ENCODE measurements around the gene NAV2. TPM values are rescaled to one million over a fixed set of nuclear protein-coding genes. Genes with fewer than 3 reads are reported as not detected.

Gene NAV2
- total RNA-seq, 1 experiment from 2014 or later: 63.5 TPM

DNA sequence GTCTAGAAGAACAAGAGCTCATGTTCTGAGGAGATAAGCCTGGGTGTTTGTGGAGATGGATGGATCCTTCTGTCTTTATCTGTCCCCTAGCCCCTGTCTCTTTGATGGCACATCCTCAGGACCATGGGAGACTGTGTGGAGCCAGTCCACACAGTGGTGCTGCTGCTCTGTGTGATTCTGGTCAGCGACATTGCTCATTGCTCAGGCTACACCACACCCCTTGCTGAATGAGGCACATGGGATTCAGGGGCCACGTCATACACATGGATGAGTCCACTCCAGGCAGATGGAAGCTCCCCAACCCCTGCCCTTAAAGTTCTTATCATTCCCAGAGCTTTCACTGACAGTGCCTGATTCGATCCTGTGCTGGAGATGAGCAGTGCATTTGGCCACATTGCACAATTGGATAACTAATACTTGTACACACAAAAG is 222.2 kb downstream of the NAV2 start:
- Mint-ChIP-seq H3K36me3 (ENCODE audit: insufficient read depth, unreplicated experiment) (no peaks in the 10 kb centered on the region), H3K4me3 (ENCODE audit: unreplicated experiment) (no peak overlapping the region), H3K4me1 (ENCODE audit: low read depth, unreplicated experiment) (no peaks in the 10 kb centered on the region), H3K27me3 (ENCODE audit: insufficient read depth, unreplicated experiment) (no peaks in the 10 kb centered on the region), H3K9me3 (ENCODE audit: unreplicated experiment) (no peaks in the 10 kb centered on the region), H3K27ac (ENCODE audit: unreplicated experiment) (no peak overlapping the region)
- Histone ChIP-seq H3K36me3 (ENCODE audit: control insufficient read depth, insufficient read depth, low read length) (no peaks in the 10 kb centered on the region), H3K9me3 (no peaks in the 10 kb centered on the region), H3K4me1 (no peaks in the 10 kb centered on the region), H3K4me3 (ENCODE audit: low read depth, low read length) (no peak overlapping the region), H3K27me3 (replicated peaks; ENCODE audit: control insufficient read depth, insufficient read depth, low read length) (no peaks in the 10 kb centered on the region)
- BruUV-seq (replicated peaks): no TSS peak
- no peak for DNase-seq
- CTCF ChIA-PET: interaction anchor here (0.9 kb wide), 1 partner anchor 19 kb away, joined by 5 read pairs; no protein-coding TSS in a partner anchor
- TF ChIP-seq, protein P1, sequence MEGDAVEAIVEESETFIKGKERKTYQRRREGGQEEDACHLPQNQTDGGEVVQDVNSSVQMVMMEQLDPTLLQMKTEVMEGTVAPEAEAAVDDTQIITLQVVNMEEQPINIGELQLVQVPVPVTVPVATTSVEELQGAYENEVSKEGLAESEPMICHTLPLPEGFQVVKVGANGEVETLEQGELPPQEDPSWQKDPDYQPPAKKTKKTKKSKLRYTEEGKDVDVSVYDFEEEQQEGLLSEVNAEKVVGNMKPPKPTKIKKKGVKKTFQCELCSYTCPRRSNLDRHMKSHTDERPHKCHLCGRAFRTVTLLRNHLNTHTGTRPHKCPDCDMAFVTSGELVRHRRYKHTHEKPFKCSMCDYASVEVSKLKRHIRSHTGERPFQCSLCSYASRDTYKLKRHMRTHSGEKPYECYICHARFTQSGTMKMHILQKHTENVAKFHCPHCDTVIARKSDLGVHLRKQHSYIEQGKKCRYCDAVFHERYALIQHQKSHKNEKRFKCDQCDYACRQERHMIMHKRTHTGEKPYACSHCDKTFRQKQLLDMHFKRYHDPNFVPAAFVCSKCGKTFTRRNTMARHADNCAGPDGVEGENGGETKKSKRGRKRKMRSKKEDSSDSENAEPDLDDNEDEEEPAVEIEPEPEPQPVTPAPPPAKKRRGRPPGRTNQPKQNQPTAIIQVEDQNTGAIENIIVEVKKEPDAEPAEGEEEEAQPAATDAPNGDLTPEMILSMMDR (IDR thresholded peaks at IDR 0.05; ENCODE audit: insufficient read depth in 1 of 2, low read depth in 1 of 2, low read length in 1 of 2, severe bottlenecking in 1 of 2, unreplicated experiment in 1 of 2): no peak
- POLR2A ChIA-PET: no interaction called here
- intact Hi-C loops (cut with micrococcal nuclease; ENCODE audit: unreplicated experiment): no loop called here

DNA sequence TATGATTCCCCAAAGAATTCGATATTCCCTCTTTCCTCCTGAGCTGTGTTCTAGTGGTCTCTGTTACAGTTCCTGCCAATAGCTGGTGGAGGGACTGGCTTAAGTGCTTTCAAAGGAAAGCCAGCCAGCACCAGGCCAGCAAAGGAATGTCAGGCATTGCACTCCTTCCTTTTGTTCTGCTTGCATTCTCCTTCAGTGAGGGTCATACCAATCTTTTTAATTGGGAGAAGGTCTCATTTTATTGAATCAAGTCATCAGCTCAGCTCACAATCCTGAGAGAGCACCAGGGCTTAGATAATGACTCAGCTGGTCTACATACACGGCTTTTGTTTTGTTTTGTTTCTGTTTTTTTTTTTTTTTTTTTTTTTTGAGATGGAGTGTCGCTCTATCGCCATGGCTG is 222.9 kb downstream of the NAV2 start:
- Mint-ChIP-seq H3K27ac (ENCODE audit: unreplicated experiment) (no peak overlapping the region), H3K4me3 (ENCODE audit: unreplicated experiment) (no peak overlapping the region), H3K36me3 (ENCODE audit: insufficient read depth, unreplicated experiment) (no peaks in the 10 kb centered on the region), H3K4me1 (ENCODE audit: low read depth, unreplicated experiment) (no peaks in the 10 kb centered on the region), H3K9me3 (ENCODE audit: unreplicated experiment) (no peaks in the 10 kb centered on the region), H3K27me3 (ENCODE audit: insufficient read depth, unreplicated experiment) (no peaks in the 10 kb centered on the region)
- Histone ChIP-seq H3K9me3 (no peaks in the 10 kb centered on the region), H3K4me3 (ENCODE audit: low read depth, low read length) (no peak overlapping the region), H3K36me3 (ENCODE audit: control insufficient read depth, insufficient read depth, low read length) (no peaks in the 10 kb centered on the region), H3K4me1 (no peaks in the 10 kb centered on the region), H3K27me3 (replicated peaks; ENCODE audit: control insufficient read depth, insufficient read depth, low read length) (no peaks in the 10 kb centered on the region)
- no TSS peak for BruUV-seq (replicated peaks)
- POLR2A ChIA-PET: no interaction called here
- DNase-seq: no peak
- CTCF ChIA-PET: interaction anchor here (0.6 kb wide), 1 partner anchor 8 kb away, joined by 4 read pairs; no protein-coding TSS in a partner anchor
- TF ChIP-seq, protein P1 (IDR thresholded peaks at IDR 0.05; ENCODE audit: insufficient read depth in 1 of 2, low read depth in 1 of 2, low read length in 1 of 2, severe bottlenecking in 1 of 2, unreplicated experiment in 1 of 2): no peak
- intact Hi-C loops (cut with micrococcal nuclease; ENCODE audit: unreplicated experiment): no loop called here

DNA sequence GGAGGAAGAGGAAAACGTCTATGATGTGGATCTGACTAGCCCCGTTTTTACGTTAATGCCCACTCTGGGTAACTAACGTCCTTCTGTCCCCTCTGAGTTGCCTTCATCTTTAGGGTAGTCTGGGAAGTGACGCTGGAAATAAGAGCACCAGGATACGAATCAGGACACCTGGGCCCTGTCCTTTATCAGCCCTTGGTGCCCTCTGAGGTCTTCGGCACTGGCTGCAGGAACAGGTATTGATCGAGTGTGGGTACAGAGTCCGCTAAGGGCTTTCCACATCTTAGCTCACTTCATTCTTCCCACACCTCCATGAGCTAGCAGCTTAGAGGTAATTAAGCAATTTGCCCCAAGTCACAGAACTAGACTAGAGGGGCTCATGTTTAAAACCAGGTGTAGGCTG is 223.8 kb downstream of the NAV2 start:
- intact Hi-C loops (cut with micrococcal nuclease; ENCODE audit: unreplicated experiment): no loop called here
- no peaks in the 10 kb centered on the region for H3K9me3 ChIP-seq
- no peak overlapping the region for H3K4me3 ChIP-seq (ENCODE audit: low read depth, low read length)
- H3K27me3 ChIP-seq (replicated peaks; ENCODE audit: control insufficient read depth, insufficient read depth, low read length): no peaks in the 10 kb centered on the region
- POLR2A ChIA-PET: no interaction called here
- BruUV-seq (replicated peaks): no TSS peak
- no peaks in the 10 kb centered on the region for H3K4me1 ChIP-seq
- H3K4me1 Mint-ChIP-seq (ENCODE audit: low read depth, unreplicated experiment): no peaks in the 10 kb centered on the region
- CTCF ChIA-PET: interaction anchor here (0.7 to 1.3 kb wide), 2 partner anchors 18 to 118 kb away, joined by 4 read pairs; no protein-coding TSS in a partner anchor
- no peaks in the 10 kb centered on the region for H3K9me3 Mint-ChIP-seq (ENCODE audit: unreplicated experiment)
- H3K4me3 Mint-ChIP-seq (ENCODE audit: unreplicated experiment): no peak overlapping the region
- no peaks in the 10 kb centered on the region for H3K27me3 Mint-ChIP-seq (ENCODE audit: insufficient read depth, unreplicated experiment)
- no peaks in the 10 kb centered on the region for H3K36me3 Mint-ChIP-seq (ENCODE audit: insufficient read depth, unreplicated experiment)
- H3K27ac Mint-ChIP-seq (ENCODE audit: unreplicated experiment): no peak overlapping the region
- DNase-seq: no peak
- no peaks in the 10 kb centered on the region for H3K36me3 ChIP-seq (ENCODE audit: control insufficient read depth, insufficient read depth, low read length)
- TF ChIP-seq, protein P1 (IDR thresholded peaks at IDR 0.05; ENCODE audit: insufficient read depth in 1 of 2, low read depth in 1 of 2, low read length in 1 of 2, severe bottlenecking in 1 of 2, unreplicated experiment in 1 of 2): no peak
